Stimulated activated CD4-positive, alpha-beta T cell treated with anti-CD3 and anti-CD28 coated beads, Interleukin-2, amount 100 ng/mL, for 48 hours (primary cell): ENCODE measurements around the gene TNFSF18.

Experiments
- DNase-seq, 2 donors: peaks; one replicate each; pipeline ENCODE4 v3.0.0-alpha.2; 2020

Gene TNFSF18

GRCh38 chr1:173038875-173039554 lies 11.7 kb downstream of the TNFSF18 start:
- peak in 1 of 2 donors; percentile 5 for DNase-seq

GRCh38 chr1:173024543-173024942 lies 26.2 kb downstream of the TNFSF18 start:
- no peak for DNase-seq

DNA sequence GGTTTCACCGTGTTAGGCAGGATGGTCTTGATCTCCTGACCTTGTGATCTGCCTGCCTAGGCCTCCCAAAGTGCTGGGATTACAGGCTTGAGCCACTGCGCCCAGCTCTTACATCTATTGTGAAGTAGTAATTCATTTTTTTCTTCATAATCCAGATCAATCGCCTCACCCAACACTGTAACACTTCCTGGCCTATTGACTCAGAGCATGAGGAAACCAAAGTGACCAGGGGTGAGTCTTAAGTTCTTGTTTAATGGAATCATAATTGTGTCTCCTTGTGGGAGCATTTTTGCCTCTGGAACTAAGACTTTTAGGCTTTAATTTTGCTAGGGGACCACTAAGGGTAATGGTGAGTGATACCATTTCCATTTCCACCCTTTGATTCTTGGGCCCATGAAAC lies 27.4 kb downstream of the TNFSF18 start:
- no peak for DNase-seq

DNA sequence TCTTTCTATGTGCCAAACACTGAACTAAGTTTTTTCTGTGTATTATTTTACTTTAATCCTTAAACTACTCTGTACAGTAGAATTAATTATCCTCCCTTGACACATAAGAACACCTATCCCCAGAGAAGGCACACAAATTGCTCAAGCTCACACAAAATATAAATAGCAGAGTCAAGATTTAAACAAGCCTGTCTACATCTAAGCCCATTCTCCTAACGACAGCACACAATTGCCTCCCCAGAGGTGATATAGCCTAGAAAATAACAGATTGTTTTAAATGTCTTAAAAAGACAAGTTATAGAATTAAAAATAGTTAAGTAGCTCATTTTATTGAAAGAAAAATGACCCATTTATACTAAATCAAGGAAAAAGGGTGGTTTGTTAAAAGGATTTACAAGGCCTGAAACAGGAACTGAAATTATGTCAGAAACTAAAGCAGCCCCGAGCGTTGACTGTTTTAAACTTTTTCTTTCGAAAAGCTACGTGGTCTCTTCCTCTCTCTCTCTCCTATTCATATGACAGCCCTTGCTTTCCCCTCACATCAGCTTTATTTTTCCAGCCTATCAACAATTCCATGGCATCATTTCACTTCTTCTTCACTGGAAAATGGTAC lies 30.5 kb downstream of the TNFSF18 start:
- DNase-seq: no peak

GRCh38 chr1:173017792-173018191 lies 32.9 kb downstream of the TNFSF18 start:
- DNase-seq: no peak

GRCh38 chr1:173016419-173016818 lies 34.3 kb downstream of the TNFSF18 start:
- DNase-seq: no peak

DNA sequence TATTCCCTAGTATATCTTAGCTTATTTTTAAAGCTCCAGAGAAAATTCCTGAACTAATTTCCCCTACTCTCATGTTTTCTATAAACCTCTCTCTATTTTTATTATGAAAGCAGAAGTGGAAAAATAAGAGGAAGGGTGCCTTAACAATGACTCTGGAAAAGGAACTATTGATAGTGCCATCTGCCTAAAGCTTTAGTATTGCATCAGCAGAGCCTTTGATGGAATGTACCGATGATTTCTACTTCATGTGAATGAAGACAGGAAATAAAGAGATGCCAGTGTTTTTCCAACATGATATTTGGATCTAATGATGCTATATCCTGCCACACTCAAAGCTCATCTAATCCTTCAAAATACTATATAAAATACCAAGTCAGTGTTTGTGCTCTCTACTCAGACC lies 35.1 kb downstream of the TNFSF18 start:
- no peak for DNase-seq

DNA sequence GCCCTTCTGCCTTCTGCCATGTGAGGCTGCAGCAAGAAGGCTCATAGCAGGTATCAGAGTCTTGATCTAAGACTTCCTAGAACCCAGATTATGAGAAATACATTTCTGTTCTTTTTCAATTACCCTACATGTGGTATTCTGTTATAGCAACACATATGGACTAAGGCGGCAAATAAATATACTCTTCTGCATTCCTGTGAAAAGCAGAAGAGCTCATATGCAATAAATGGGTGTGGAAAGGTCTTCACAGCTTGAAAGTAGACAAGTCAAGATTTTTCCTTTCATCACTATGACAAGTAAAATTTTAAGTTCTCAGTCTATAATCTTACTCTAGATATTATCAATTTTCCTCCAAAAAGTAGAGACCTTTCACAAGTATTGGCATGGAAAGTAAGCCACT lies 36.6 kb downstream of the TNFSF18 start:
- no peak for DNase-seq

DNA sequence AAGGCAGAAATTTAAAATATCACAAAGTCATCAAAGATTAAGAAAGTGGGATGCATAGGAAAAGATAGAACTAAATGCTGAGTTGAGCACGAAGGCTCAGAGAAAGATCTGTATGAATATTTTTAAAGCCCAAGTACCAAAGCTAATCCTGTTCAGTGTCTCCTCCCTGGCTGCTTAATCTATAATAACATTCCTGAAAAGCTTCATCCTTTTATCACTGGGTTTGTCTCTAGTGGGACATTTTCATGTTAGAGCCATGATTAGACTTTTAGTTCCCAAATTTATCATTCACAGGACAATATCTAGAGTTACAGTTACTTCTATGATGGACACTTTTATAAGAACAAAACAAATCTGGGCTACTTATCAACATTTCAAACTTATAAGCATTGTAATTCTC lies 38.6 kb downstream of the TNFSF18 start:
- no peak for DNase-seq

DNA sequence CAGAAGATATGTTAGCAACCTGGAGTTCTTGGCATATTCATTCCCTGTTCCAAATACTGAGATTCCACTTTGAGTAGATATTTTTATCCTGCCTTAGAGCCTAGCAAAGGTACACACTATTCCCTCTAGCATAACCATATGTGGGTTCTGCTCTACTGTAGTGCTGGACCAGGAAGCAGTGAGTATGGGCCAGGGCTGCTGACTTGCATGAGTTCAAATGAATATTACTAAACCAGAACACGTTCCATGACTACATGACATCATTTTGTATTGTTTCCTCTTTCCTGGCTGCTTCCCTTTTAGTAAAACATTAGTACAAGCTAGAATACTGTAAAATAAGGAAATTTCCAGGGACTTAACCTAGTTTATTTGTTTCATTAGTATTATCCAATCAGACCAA lies 41.1 kb downstream of the TNFSF18 start:
- DNase-seq: no peak

GRCh38 chr1:173005196-173005864 lies 45.4 kb downstream of the TNFSF18 start:
- DNase-seq: no peak

DNA sequence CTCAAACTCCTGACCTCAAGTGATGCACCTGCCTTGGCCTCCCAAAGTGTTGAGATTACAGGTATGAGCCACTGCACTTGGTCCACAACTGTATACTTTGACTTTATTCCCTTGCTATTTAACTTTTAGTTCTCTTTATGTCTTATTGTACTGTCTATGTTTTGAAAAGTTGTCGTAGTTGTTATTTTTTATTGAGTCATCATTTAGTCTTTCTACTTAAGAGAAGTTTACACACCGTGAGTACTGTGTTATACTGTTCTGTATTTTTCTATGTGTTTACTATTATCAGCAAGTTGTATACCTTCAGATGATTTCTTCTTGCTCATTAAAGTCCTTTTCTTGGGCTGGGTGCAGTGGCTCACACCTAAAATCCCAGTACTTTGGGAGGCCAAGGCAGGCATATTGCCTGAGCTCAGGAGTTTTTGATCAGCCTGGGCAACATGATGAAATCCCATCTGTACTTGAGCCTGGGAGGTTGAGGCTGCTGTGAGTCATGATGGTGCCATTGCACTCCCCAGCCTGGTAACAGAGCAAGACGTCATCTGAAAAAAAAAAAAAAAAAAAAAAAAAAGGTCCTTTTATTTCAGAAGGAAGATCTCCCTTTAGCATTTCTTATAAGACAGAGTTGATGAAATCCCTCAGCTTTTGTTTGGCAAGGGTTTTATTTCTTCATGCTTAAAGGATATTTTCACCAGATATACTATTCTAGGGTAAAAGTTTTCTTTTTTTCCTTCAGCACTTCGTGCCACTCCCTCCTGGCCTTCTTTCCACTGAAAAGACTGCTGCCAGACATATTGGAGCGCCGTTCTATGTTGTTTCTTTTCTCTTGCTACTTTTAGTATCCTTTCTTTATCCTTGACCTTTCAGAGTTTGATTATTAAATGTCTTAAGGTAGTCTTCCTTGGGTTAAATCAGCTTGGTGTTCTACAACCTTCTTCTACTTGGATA lies 47.6 kb downstream of the TNFSF18 start:
- no peak for DNase-seq

GRCh38 chr1:172999349-172999748 lies 51.4 kb downstream of the TNFSF18 start:
- DNase-seq: no peak

DNA sequence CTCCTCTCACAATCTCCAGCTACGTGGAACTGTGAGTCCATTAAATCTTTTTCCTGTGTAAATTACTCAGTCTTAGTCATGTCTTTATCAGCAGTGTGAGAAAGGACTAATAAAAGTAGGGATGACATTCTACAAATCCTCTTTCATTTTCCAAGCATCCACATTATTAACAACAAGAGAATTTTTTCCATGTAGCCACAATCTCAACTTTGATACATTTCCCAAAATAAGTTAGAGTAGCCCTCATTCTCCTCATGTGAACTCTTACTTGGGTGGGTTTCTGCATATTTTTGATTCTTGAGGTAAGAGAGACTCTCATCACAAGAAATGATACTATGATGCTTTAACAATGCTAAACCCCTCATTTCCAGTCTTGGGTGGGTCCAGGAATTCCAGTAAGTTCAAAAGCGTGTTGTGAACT lies 52.8 kb downstream of the TNFSF18 start:
- no peak for DNase-seq

- DNase-seq: no peak
Measured at GRCh38 chr1:172993640-172994039, 57.1 kb downstream of the TNFSF18 start.

GRCh38 chr1:172991674-172992400 lies 58.9 kb downstream of the TNFSF18 start:
- DNase-seq: no peak

DNA sequence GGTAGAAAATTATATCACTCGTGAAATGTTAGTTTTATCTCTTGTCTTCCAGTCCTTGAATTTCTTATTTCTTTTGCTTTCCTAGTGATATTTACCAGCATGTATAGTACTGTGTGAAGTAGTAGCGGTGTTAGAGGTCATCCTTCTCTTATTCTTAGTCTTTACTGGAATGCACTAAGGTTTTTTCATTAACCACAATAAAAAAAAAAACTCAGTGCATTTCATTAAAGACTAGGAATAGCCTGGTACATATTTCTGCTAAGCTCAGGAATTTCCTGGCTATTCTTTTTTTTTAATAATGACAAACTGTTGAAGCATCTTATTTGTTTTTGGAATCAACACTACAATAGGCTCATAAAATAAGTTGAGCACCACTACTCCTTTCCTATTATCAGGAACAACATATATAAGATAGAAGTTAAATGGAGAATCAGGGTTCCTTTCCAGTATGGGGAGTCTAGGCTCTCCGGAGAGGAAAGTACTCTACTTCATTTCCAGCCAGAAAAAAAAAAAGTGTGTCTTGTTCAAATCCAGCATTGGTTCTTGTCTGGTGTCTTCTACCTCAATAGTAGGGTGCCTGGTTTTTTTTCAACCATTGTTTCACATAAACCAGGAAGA lies 60.0 kb downstream of the TNFSF18 start:
- no peak for DNase-seq
